Measurements from ENCODE around the gene UBTFL1. TPM values are rescaled to one million over a fixed set of nuclear protein-coding genes. Genes with fewer than 3 reads are reported as not detected.

UBTFL1 gene
- total RNA-seq, 1 experiment from 2014 or later: not detected

- no peaks in the 10 kb centered on the region for H3K9me3 ChIP-seq (ENCODE audit: control insufficient read depth in 1 of 2, insufficient read depth in 1 of 2, low read depth in 1 of 2, low read length in 2 of 2)
- no peaks in the 10 kb centered on the region for H3K79me2 ChIP-seq (ENCODE audit: insufficient read depth, low read length)
- H3K27me3 ChIP-seq (ENCODE audit: insufficient read depth, low read length): peaks cover 20% of the 10 kb centered on the region
- no peak overlapping the region for H3K4me2 ChIP-seq (ENCODE audit: low read length)
- RAD21 ChIA-PET (ENCODE audit: low non-redundant PET in 1 of 2, low total read pairs in 2 of 2, uncharacterized antibody in 2 of 2, unreplicated experiment in 2 of 2): no interaction called here
- CTCF ChIA-PET: no interaction called here
- H3K4me1 ChIP-seq (ENCODE audit: control insufficient read depth in 1 of 2, insufficient read depth in 2 of 2, low read length in 2 of 2): no peaks in the 10 kb centered on the region
- H3K27ac ChIP-seq (ENCODE audit: low read depth, low read length): no peak overlapping the region
- H3K9me2 ChIP-seq (ENCODE audit: insufficient read depth): no peaks in the 10 kb centered on the region
- H3K36me3 ChIP-seq (ENCODE audit: control insufficient read depth in 1 of 2, insufficient read depth in 2 of 2, low read length in 2 of 2): no peaks in the 10 kb centered on the region
- no peak overlapping the region for H3K4me3 ChIP-seq (replicated peaks in 1 of 2; ENCODE audit: low read depth in 1 of 2, low read length in 2 of 2)
- H3K9ac ChIP-seq (ENCODE audit: low read length): no peak overlapping the region
- no peak overlapping the region for H2AFZ ChIP-seq (ENCODE audit: low read depth, low read length, poor library complexity, severe bottlenecking)
- no peaks in the 10 kb centered on the region for H4K20me1 ChIP-seq (ENCODE audit: insufficient read depth)
- no peak for TF ChIP-seq TCF7L2 (IDR thresholded peaks at IDR 0.05; ENCODE audit: borderline replicate concordance, extremely low read depth, insufficient read depth, insufficient read length)
- no peak for TF ChIP-seq SP1 (IDR thresholded peaks at IDR 0.05; ENCODE audit: low read depth)
- no peak for TF ChIP-seq POLR2A (IDR thresholded peaks at IDR 0.05; ENCODE audit: borderline replicate concordance, extremely low read depth, insufficient read depth, insufficient read length)
- TF ChIP-seq JUND (IDR thresholded peaks at IDR 0.05): no peak
- no peak for TF ChIP-seq SIN3A (IDR thresholded peaks at IDR 0.05; ENCODE audit: low read depth)
- no peak for TF ChIP-seq ATF3 (IDR thresholded peaks at IDR 0.05)
- TF ChIP-seq ELF1 (IDR thresholded peaks at IDR 0.05; ENCODE audit: borderline replicate concordance, low read depth): no peak
- no peak for TF ChIP-seq FOSL1 (IDR thresholded peaks at IDR 0.05; ENCODE audit: low read depth)
- no peak for TF ChIP-seq EZH2phosphoT487 (IDR thresholded peaks at IDR 0.05; ENCODE audit: borderline replicate concordance)
- no peak for TF ChIP-seq ZFX (IDR thresholded peaks at IDR 0.05)
- no peak for TF ChIP-seq CBX3 (IDR thresholded peaks at IDR 0.05; ENCODE audit: low read depth)
- no peak for TF ChIP-seq REST (IDR thresholded peaks at IDR 0.05; ENCODE audit: low read depth)
- TF ChIP-seq ZBTB33 (IDR thresholded peaks at IDR 0.05; ENCODE audit: extremely low read depth, insufficient replicate concordance, low read length): no peak
- no peak for TF ChIP-seq CTCF (IDR thresholded peaks at IDR 0.05 in 2 of 3, conservative IDR thresholded peaks at IDR 0.05 in 1 of 3; ENCODE audit: borderline replicate concordance in 1 of 3, insufficient read depth in 1 of 3, low read depth in 2 of 3, low read length in 2 of 3)
- no peak for TF ChIP-seq ZNF274 (IDR thresholded peaks at IDR 0.05; ENCODE audit: low read depth, low read length)
- DNase-seq (ENCODE audit: low read depth, low spot score) (no peak), ATAC-seq (no peak)
- POLR2A ChIA-PET: no interaction called here
- intact Hi-C loops (cut with micrococcal nuclease): no loop called here
- no TSS peak for BruUV-seq (replicated peaks)
Observed at GRCh38 chr11:90120191-90120590, 34.4 kb downstream of the UBTFL1 start.
